Colonic mucosa (tissue), 4 donors: ENCODE measurements around the gene NDOR1. TPM values are rescaled to one million over a fixed set of nuclear protein-coding genes. Genes with fewer than 3 reads are reported as not detected.

Experiments
- DNase-seq: peaks from one replicate; pipeline ENCODE4 v3.0.0-alpha.2; 2020
- H3K27ac ChIP-seq: fragments of 200-600 bp; one replicate; pipeline ENCODE4 v1.8.0; 2021
- H3K27me3 ChIP-seq: fragments of 200-600 bp; one replicate; pipeline ENCODE4 v1.8.0; 2021
- H3K36me3 ChIP-seq: fragments of 200-600 bp; one replicate; pipeline ENCODE4 v1.8.0; 2021
- H3K4me1 ChIP-seq: fragments of 200-600 bp; one replicate; pipeline ENCODE4 v1.8.0; 2021; ENCODE audit warnings: mild to moderate bottlenecking
- H3K4me3 ChIP-seq: fragments of 200-600 bp; one replicate; pipeline ENCODE4 v1.8.0; 2021
- H3K9ac ChIP-seq, 2 donors: one replicate each; pipeline ENCODE4 v1.7.0; 2013; ENCODE audit warnings: control low read depth in 2 of 2, low read depth in 2 of 2, low read length in 2 of 2
- H3K9me3 ChIP-seq: fragments of 200-600 bp; one replicate; pipeline ENCODE4 v1.8.0; 2021
- intact Hi-C: fragments of 100-400 bp; cut with DNase I; formaldehyde crosslinking; loops from one replicate; pipeline ENCODE4 v1.14.1; 2022
- microRNA-seq: library from miRNA; unstranded; fragments of <30 nt; microRNA quantifications from one replicate; pipeline ENCODE4, GENCODE V29; 2019
- total RNA-seq, 2 donors: library from RNA; stranded (reverse); fragmentation: NEBNext Ultra II Directional in 1 of 2; extraction: Animal tissue kit (Norgen Biotek cat#: 25700) in 1 of 2; gene quantifications; one replicate each; pipeline ENCODE4 v1.2.1, GENCODE V29; 2021
- TF ChIP-seq, protein P1 (sequence below): fragments of 200-600 bp; IDR thresholded peaks from one replicate; pipeline ENCODE4 v1.8.0; 2022; ENCODE audit warnings: antibody characterized with exemption, mild to moderate bottlenecking
- donor health status: healthy.
- donor health status: DM: no; HTN: no; CAD: no.
- donor health status: DM: no; HTN: no; CAD: no.

The NDOR1 gene
- total RNA-seq, 2 donors from 2014 or later, result 11.7 to 36.9 TPM

DNA sequence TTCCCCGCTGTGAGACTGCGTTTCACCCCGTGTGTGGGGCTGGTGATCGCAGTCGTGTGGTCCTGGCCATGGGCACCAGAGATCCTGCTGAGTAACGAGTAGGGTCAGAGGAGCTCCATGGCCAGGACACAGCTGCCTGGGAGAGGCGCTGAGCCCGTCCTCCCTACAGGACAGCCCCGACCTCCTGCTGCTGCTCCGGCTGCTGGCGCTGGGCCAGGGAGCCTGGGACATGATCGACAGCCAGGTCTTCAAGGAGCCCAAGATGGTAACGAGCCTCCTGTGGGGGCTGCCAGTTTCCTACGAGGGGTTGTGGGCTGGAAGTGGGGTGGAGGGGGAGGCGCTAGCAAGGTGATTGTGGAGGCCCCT is 60.6 kb downstream of the NDOR1 start:
- Histone ChIP-seq H3K36me3 (peaks cover 14% of the 10 kb centered on the region), H3K4me1 (peaks cover 12% of the 10 kb centered on the region), H3K9ac (no peak overlapping the region), H3K27ac (no peak overlapping the region), H3K9me3 (no peaks in the 10 kb centered on the region), H3K27me3 (no peaks in the 10 kb centered on the region), H3K4me3 (no peak overlapping the region)
- DNase-seq, result no peak
- TF ChIP-seq, protein P1, sequence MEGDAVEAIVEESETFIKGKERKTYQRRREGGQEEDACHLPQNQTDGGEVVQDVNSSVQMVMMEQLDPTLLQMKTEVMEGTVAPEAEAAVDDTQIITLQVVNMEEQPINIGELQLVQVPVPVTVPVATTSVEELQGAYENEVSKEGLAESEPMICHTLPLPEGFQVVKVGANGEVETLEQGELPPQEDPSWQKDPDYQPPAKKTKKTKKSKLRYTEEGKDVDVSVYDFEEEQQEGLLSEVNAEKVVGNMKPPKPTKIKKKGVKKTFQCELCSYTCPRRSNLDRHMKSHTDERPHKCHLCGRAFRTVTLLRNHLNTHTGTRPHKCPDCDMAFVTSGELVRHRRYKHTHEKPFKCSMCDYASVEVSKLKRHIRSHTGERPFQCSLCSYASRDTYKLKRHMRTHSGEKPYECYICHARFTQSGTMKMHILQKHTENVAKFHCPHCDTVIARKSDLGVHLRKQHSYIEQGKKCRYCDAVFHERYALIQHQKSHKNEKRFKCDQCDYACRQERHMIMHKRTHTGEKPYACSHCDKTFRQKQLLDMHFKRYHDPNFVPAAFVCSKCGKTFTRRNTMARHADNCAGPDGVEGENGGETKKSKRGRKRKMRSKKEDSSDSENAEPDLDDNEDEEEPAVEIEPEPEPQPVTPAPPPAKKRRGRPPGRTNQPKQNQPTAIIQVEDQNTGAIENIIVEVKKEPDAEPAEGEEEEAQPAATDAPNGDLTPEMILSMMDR, result no peak
- intact Hi-C loops, result no loop called here

Small RNA genes within 50 kb of the gene (microRNA-seq; reads per million reads assigned to microRNA genes)
- gene MIR3621, result not detected

Other genes with a start within 250 kb of the NDOR1 start
- gene PTGDS, start 228.2 kb upstream of the NDOR1 start, total RNA-seq, result 10 to 100 TPM; 15.9 to 26.1 TPM
- not detected for gene LCNL1, start 222.7 kb upstream of the NDOR1 start, total RNA-seq
- gene PAXX, start 213.3 kb upstream of the NDOR1 start, total RNA-seq, result 10 to 100 TPM; 29.9 to 81.0 TPM
- 10 to 100 TPM in 1 of 2 donors, 1 to 10 TPM in 1; 3.6 to 15.4 TPM for gene CLIC3, start 209.1 kb upstream of the NDOR1 start, total RNA-seq
- 10 to 100 TPM; 22.4 to 47.5 TPM for gene ABCA2, start 177.5 kb upstream of the NDOR1 start, total RNA-seq
- not detected for gene FUT7, start 173.6 kb upstream of the NDOR1 start, total RNA-seq
- 100 to 1,000 TPM; 149 to 177 TPM for gene NPDC1, start 159.5 kb upstream of the NDOR1 start, total RNA-seq
- gene ENTPD2, start 151.6 kb upstream of the NDOR1 start, total RNA-seq, result 10 to 100 TPM; 20.5 to 22.1 TPM
- 10 to 100 TPM; 19.2 to 57.8 TPM for gene SAPCD2, start 135.1 kb upstream of the NDOR1 start, total RNA-seq
- 10 to 100 TPM in 1 of 2 donors, 1 to 10 TPM in 1; 9.0 to 13.0 TPM for gene UAP1L1, start 128.2 kb upstream of the NDOR1 start, total RNA-seq
- gene MAN1B1, start 118.7 kb upstream of the NDOR1 start, total RNA-seq, result 10 to 100 TPM; 43.5 to 52.6 TPM
- gene DPP7, start 91.0 kb upstream of the NDOR1 start, total RNA-seq, result 10 to 100 TPM; 46.2 to 52.5 TPM
- under 1 TPM; 0.47 to 0.93 TPM for gene GRIN1, start 66.5 kb upstream of the NDOR1 start, total RNA-seq
- gene LRRC26, start 35.6 kb upstream of the NDOR1 start, total RNA-seq, result 10 to 100 TPM; 64.6 to 95.8 TPM
- gene TMEM210, start 33.6 kb upstream of the NDOR1 start, total RNA-seq, result under 1 TPM in 1 of 2 donors, not detected in 1; 0.67 TPM
- gene ANAPC2, start 17.1 kb upstream of the NDOR1 start, total RNA-seq, result 10 to 100 TPM; 33.8 to 67.8 TPM
- gene SSNA1, start 17.0 kb upstream of the NDOR1 start, total RNA-seq, result 100 to 1,000 TPM in 1 of 2 donors, 10 to 100 TPM in 1; 60.0 to 100 TPM
- gene TPRN, start 5.0 kb upstream of the NDOR1 start, total RNA-seq, result 100 to 1,000 TPM in 1 of 2 donors, 10 to 100 TPM in 1; 83.1 to 124 TPM
- gene TMEM203, start 52 bp upstream of the NDOR1 start, total RNA-seq, result 10 to 100 TPM; 35.7 to 43.5 TPM
- 1 to 10 TPM; 6.5 to 9.3 TPM for gene RNF208, start 16.5 kb downstream of the NDOR1 start, total RNA-seq
- under 1 TPM in 1 of 2 donors, not detected in 1; 0.64 TPM for gene CYSRT1, start 19.5 kb downstream of the NDOR1 start, total RNA-seq
- not detected for gene RNF224, start 21.8 kb downstream of the NDOR1 start, total RNA-seq
- gene SLC34A3, start 25.2 kb downstream of the NDOR1 start, total RNA-seq, result not detected
- gene TUBB4B, start 35.6 kb downstream of the NDOR1 start, total RNA-seq, result 100 to 1,000 TPM; 303 to 779 TPM
- gene STPG3, start 45.6 kb downstream of the NDOR1 start, total RNA-seq, result not detected
- gene NELFB, start 49.6 kb downstream of the NDOR1 start, total RNA-seq, result 10 to 100 TPM; 62.1 to 87.1 TPM
- 10 to 100 TPM; 57.1 to 63.9 TPM for gene TOR4A, start 72.0 kb downstream of the NDOR1 start, total RNA-seq
- gene NRARP, start 96.6 kb downstream of the NDOR1 start, total RNA-seq, result 100 to 1,000 TPM; 120 to 178 TPM
- gene EXD3, start 217.5 kb downstream of the NDOR1 start, total RNA-seq, result 10 to 100 TPM; 34.9 to 36.4 TPM
- gene NOXA1, start 217.7 kb downstream of the NDOR1 start, total RNA-seq, result 10 to 100 TPM; 27.5 to 29.3 TPM
- gene ENTPD8, start 235.7 kb downstream of the NDOR1 start, total RNA-seq, result 10 to 100 TPM; 48.3 to 72.0 TPM